GM12891 (cell line): Measurements from ENCODE around the gene FPR1.
"Not testable (repeated sequence)": the region's sequence is repeated elsewhere in the genome, so short reads cannot be mapped to it uniquely, and the experiment has no call there.

Experiments
- DNase-seq: peaks from one replicate; pipeline ENCODE4 v3.0.0; 2011; ENCODE audit warnings: low spot score; ENCODE audit not compliant: insufficient read length
- FAIRE-seq: peaks from 2 replicates; lab custom pipeline; 2011; peaks lifted over from hg19 to GRCh38; lab: Jason Lieb, UNC
- PAX5 ChIP-seq: IDR thresholded peaks from 2 replicates; pipeline ENCODE4 v1.6.1; 2011; ENCODE audit warnings: low read length, moderate library complexity, mild to moderate bottlenecking; ENCODE audit not compliant: insufficient read depth, severe bottlenecking
- POLR2A ChIP-seq: IDR thresholded peaks from 2 replicates; pipeline ENCODE4 v1.6.1; 2011; ENCODE audit warnings: low read depth, low read length, control low read depth
- POLR2AphosphoS5 ChIP-seq: IDR thresholded peaks from 2 replicates; pipeline ENCODE4 v1.6.1; 2011; ENCODE audit warnings: low read depth, low read length, control low read depth
- POU2F2 ChIP-seq: IDR thresholded peaks from 2 replicates; pipeline ENCODE4 v1.6.1; 2011; ENCODE audit warnings: low read depth, mild to moderate bottlenecking, control low read depth, low read length, moderate library complexity
- SPI1 ChIP-seq: IDR thresholded peaks from 2 replicates; pipeline ENCODE4 v1.6.1; 2011; ENCODE audit warnings: low read depth, low read length, control low read depth
- TAF1 ChIP-seq: IDR thresholded peaks from 2 replicates; pipeline ENCODE4 v1.6.1; 2011; ENCODE audit warnings: low read depth, low read length, control low read depth

The FPR1 gene

GRCh38 chr19:51740356-51740755 is 11.3 kb downstream of the FPR1 start:
- DNase-seq, result no peak
- FAIRE-seq, result no peak
- TF ChIP-seq PAX5 (no peak), SPI1 (no peak), TAF1 (no peak), POU2F2 (no peak), POLR2AphosphoS5 (no peak), POLR2A (no peak)

- FAIRE-seq (no peak), DNase-seq (no peak)
- no peak for TF ChIP-seq SPI1
- no peak for TF ChIP-seq TAF1
- TF ChIP-seq POU2F2, result no peak
- no peak for TF ChIP-seq POLR2AphosphoS5
- TF ChIP-seq PAX5, result no peak
- TF ChIP-seq POLR2A, result no peak
Measured at GRCh38 chr19:51739466-51740213, 12.0 kb downstream of the FPR1 start.

DNA sequence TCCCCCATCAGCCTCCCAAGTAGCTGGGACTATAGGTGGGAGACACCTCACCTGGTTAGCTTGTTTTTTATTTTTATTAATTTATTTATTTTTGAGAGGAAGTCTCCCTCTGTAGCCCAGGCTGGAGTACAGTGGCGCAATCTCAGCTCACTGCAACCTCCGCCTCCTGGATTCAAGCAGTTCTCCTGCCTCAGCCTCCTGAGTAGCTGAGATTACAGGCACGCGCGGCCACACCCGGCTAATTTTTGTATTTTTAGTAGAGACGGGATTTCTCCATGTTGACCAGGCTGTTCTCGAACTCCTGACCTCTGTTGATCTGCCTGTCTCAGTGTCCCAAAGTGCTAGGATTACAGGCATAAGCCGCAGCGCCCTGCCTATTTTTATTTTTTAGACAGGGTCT is 13.2 kb downstream of the FPR1 start:
- DNase-seq, FAIRE-seq: not testable (repeated sequence)

DNA sequence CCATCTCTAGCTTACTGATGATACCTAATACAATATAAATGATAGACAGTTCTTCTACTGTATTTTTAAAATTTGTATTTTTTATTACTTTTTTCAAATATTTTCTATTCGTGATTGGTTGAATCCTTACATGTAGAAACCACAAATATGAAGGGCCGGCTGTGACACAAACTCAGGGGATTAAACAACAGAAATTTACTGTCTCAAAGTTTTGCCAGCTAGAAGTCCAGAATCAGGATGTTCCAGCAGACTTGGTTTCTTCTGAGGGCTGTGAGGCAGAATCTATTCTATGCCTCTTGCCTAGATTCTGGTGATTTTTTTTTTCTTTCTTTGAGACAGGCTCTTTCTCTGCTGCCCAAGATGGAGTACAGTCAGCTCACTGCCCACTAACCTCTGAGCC is 13.8 kb downstream of the FPR1 start:
- no peak for FAIRE-seq
- DNase-seq, result no peak
- TF ChIP-seq POLR2A (no peak), TAF1 (no peak), PAX5 (no peak), SPI1 (no peak), POU2F2 (no peak), POLR2AphosphoS5 (no peak)

- FAIRE-seq, result no peak
- TF ChIP-seq SPI1 (no peak), TAF1 (no peak), POLR2A (no peak), POLR2AphosphoS5 (no peak), PAX5 (no peak), POU2F2 (no peak)
- no peak for DNase-seq
Measured at GRCh38 chr19:51737389-51737788, 14.3 kb downstream of the FPR1 start.

GRCh38 chr19:51735759-51736449 is 15.8 kb downstream of the FPR1 start:
- no peak for FAIRE-seq
- no peak for DNase-seq
- TF ChIP-seq POLR2AphosphoS5, result no peak
- no peak for TF ChIP-seq SPI1
- TF ChIP-seq TAF1, result no peak
- no peak for TF ChIP-seq PAX5
- TF ChIP-seq POU2F2, result no peak
- TF ChIP-seq POLR2A, result no peak

DNA sequence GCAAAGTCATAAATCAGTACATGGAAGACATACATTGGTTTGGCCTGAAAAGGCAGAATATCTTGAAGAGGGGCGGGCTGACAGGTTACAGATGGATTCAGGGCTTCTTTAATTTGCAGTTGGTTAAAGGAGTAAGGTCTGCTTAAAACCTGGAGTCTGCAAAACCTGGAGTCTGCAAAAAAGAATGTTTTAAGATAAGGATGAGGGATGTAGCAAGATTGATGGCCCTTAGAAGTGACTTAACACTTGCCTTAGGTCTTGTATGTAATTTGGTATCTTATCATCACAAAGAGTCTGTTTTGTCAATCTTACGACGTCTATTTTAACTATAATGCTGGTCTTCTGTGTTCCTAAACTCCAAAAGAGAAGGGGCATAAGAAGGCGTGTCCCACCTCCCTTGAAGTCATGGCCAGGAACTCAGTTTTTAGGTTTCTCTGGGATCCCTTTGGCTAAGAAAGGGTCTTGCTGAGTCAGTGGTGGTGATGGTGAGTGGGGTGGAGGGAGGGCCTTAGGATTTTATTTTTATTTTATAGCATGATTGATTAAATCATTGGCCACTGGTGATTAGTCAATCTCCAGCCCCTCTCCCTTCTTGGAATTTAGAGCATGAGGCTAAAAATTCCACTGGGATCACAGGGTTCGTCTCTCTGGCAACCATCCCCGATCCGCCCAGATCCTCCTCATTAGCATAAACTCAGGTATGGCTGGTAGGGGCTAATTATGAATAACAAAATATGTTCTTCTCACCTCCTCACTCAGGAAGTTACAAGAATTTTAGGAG is 17.7 kb downstream of the FPR1 start:
- DNase-seq (no peak), FAIRE-seq (no peak)
- TF ChIP-seq PAX5 (no peak), POU2F2 (no peak), SPI1 (no peak), POLR2A (no peak), POLR2AphosphoS5 (no peak)

DNA sequence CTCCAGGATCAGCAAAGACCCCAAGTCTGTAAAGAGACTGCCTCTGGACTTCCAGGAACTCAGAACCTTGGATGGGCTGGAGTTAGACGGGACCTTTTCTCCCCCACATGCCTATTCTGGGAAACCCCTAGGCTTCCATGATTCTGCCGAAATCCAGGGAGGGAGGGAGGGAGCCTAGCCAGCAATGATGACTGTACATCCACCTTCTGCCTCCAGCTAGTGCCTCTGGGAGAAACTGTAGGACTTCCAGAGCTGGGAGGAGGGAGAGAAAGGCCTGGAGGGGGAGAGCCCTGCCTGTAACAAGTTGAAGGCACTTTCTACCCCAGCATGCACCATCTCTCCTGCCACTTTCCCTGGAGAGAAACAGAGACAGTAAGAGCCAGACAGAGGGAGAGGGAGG is 21.9 kb downstream of the FPR1 start:
- DNase-seq, result no peak
- TF ChIP-seq SPI1 (no peak), PAX5 (no peak), POLR2AphosphoS5 (no peak), POLR2A (no peak), POU2F2 (no peak), TAF1 (no peak)
- no peak for FAIRE-seq

GRCh38 chr19:51727349-51727880 is 24.3 kb downstream of the FPR1 start:
- TF ChIP-seq POU2F2 (no peak), SPI1 (no peak), POLR2AphosphoS5 (no peak)
- DNase-seq (no peak), FAIRE-seq (no peak)

- FAIRE-seq, result no peak
- DNase-seq, result no peak
- TF ChIP-seq POLR2AphosphoS5, result no peak
- TF ChIP-seq TAF1, result no peak
Measured at GRCh38 chr19:51726049-51726448, 25.6 kb downstream of the FPR1 start.
